Neural progenitor cell (in vitro differentiated cells): ENCODE measurements around the gene STK39.

Experiments
- EZH2 ChIP-seq: fragments of 200-600 bp; sonication (generic); IDR thresholded peaks from 2 replicates; pipeline ENCODE4 v1.6.1; 2017; ENCODE audit warnings: antibody characterized with exemption, mild to moderate bottlenecking, moderate library complexity
- EZH2phosphoT487 ChIP-seq: fragments of 200-600 bp; sonication (generic); IDR thresholded peaks from 2 replicates; pipeline ENCODE4 v1.6.1; 2017; ENCODE audit warnings: antibody characterized with exemption
- TF ChIP-seq, protein P1 (sequence below): fragments of 200-600 bp; sonication (generic); IDR thresholded peaks from 2 replicates; pipeline ENCODE4 v1.5.1; 2017; ENCODE audit warnings: antibody characterized with exemption, mild to moderate bottlenecking

DNA sequence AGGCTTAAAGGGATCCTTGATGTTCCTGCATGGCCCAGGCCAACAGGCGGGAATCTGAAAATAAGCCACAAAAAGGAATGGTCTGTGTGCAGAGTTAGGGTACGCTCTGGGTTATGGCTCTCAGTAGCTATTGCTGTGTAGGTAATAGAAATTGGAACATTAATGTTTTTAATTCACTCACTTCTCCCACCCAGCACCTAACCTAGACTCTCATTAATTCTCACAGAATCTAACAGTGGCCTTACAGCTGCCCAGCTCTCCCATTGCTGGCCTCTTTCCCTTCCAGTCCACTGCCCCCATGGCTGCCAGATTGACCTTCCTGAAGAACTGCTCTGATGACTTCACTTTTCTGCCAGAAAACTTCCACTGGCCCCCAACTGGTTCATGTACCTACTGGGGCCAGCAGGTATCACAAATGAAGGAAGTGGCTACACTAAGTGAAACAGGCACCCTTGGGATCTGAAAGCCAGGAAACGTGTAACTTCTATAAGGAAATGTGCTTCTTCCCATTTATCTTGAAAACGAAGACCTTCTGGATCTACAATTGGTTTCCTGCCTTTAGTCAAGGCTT is 315.2 kb downstream of the STK39 start:
- TF ChIP-seq, protein P1, sequence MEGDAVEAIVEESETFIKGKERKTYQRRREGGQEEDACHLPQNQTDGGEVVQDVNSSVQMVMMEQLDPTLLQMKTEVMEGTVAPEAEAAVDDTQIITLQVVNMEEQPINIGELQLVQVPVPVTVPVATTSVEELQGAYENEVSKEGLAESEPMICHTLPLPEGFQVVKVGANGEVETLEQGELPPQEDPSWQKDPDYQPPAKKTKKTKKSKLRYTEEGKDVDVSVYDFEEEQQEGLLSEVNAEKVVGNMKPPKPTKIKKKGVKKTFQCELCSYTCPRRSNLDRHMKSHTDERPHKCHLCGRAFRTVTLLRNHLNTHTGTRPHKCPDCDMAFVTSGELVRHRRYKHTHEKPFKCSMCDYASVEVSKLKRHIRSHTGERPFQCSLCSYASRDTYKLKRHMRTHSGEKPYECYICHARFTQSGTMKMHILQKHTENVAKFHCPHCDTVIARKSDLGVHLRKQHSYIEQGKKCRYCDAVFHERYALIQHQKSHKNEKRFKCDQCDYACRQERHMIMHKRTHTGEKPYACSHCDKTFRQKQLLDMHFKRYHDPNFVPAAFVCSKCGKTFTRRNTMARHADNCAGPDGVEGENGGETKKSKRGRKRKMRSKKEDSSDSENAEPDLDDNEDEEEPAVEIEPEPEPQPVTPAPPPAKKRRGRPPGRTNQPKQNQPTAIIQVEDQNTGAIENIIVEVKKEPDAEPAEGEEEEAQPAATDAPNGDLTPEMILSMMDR: no peak
- TF ChIP-seq EZH2 (no peak), EZH2phosphoT487 (no peak)
